ENCODE data around the gene ST3GAL4. TPM values are rescaled to one million over a fixed set of nuclear protein-coding genes. Genes with fewer than 3 reads are reported as not detected.
A peak's percentile ranks its signal among the peaks of the same experiment; 100 is the strongest.

ST3GAL4 gene
- total RNA-seq, 3 donors from 2014 or later = 17.6 to 36.2 (median 32.8) TPM

DNA sequence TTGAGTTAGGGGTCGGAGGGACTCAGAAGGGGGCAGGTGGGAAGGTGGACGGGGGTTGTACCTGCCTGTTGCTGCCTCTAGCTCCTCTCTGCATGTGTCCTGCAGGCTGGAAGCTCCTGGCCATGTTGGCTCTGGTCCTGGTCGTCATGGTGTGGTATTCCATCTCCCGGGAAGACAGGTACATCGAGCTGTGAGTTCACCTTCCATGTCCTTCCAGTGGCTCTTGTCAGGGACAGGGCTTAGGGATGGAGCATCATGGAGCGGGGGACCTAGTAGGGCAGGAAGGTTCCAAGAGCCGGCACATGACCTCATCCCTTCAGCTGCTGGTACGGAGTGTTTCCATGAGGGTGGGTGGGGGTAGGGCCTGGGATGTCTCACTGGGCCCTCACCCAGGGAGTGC is 50.9 kb downstream of the ST3GAL4 start:
- no peak overlapping the region for H3K4me3 ChIP-seq
- H3K9me3 ChIP-seq = no peaks in the 10 kb centered on the region
- DNase-seq (ENCODE audit: low spot score in 2 of 2) = no peak
- no peak for TF ChIP-seq POLR2AphosphoS5 (IDR thresholded peaks at IDR 0.05)
- no peaks in the 10 kb centered on the region for H3K4me1 ChIP-seq
- intact Hi-C loops (cut with DNase I; ENCODE audit: low total_unique reads) = no loop called here
- no peaks in the 10 kb centered on the region for H3K36me3 ChIP-seq
- H3K27ac ChIP-seq = peak overlapping the region; percentile 33 to 61
- H3K27me3 ChIP-seq = no peaks in the 10 kb centered on the region

- intact Hi-C loops (cut with DNase I; ENCODE audit: low total_unique reads) = no loop called here
- TF ChIP-seq POLR2AphosphoS5 (IDR thresholded peaks at IDR 0.05) = no peak
- Histone ChIP-seq H3K27me3 (no peaks in the 10 kb centered on the region), H3K27ac (peak overlapping the region in 1 of 2 donors; percentile 33), H3K4me1 (no peaks in the 10 kb centered on the region), H3K36me3 (no peaks in the 10 kb centered on the region), H3K9me3 (no peaks in the 10 kb centered on the region), H3K4me3 (no peak overlapping the region)
- DNase-seq (ENCODE audit: low spot score in 2 of 2) = no peak
Observed at GRCh38 chr11:126407101-126407521, 51.6 kb downstream of the ST3GAL4 start.

GRCh38 chr11:126407682-126408288 is 52.3 kb downstream of the ST3GAL4 start:
- Histone ChIP-seq H3K36me3 (no peaks in the 10 kb centered on the region), H3K27ac (no peak overlapping the region), H3K4me1 (no peaks in the 10 kb centered on the region), H3K27me3 (no peaks in the 10 kb centered on the region), H3K9me3 (no peaks in the 10 kb centered on the region), H3K4me3 (no peak overlapping the region)
- TF ChIP-seq POLR2AphosphoS5 (IDR thresholded peaks at IDR 0.05) = no peak
- TF ChIP-seq CTCF (IDR thresholded peaks at IDR 0.05) = no peak
- TF ChIP-seq POLR2A (IDR thresholded peaks at IDR 0.05) = no peak
- DNase-seq (ENCODE audit: low spot score in 2 of 2) = no peak
- intact Hi-C loops (cut with DNase I; ENCODE audit: low total_unique reads) = no loop called here

- H3K27ac ChIP-seq = no peak overlapping the region
- H3K9me3 ChIP-seq = no peaks in the 10 kb centered on the region
- intact Hi-C loops (cut with DNase I; ENCODE audit: low total_unique reads) = no loop called here
- no peak overlapping the region for H3K4me3 ChIP-seq
- DNase-seq (ENCODE audit: low spot score in 2 of 2) = no peak
- H3K27me3 ChIP-seq = no peaks in the 10 kb centered on the region
- H3K4me1 ChIP-seq = no peaks in the 10 kb centered on the region
- no peaks in the 10 kb centered on the region for H3K36me3 ChIP-seq
- no peak for TF ChIP-seq POLR2A (IDR thresholded peaks at IDR 0.05)
- no peak for TF ChIP-seq CTCF (IDR thresholded peaks at IDR 0.05)
- no peak for TF ChIP-seq POLR2AphosphoS5 (IDR thresholded peaks at IDR 0.05)
Observed at GRCh38 chr11:126408496-126408895, 53.0 kb downstream of the ST3GAL4 start.

DNA sequence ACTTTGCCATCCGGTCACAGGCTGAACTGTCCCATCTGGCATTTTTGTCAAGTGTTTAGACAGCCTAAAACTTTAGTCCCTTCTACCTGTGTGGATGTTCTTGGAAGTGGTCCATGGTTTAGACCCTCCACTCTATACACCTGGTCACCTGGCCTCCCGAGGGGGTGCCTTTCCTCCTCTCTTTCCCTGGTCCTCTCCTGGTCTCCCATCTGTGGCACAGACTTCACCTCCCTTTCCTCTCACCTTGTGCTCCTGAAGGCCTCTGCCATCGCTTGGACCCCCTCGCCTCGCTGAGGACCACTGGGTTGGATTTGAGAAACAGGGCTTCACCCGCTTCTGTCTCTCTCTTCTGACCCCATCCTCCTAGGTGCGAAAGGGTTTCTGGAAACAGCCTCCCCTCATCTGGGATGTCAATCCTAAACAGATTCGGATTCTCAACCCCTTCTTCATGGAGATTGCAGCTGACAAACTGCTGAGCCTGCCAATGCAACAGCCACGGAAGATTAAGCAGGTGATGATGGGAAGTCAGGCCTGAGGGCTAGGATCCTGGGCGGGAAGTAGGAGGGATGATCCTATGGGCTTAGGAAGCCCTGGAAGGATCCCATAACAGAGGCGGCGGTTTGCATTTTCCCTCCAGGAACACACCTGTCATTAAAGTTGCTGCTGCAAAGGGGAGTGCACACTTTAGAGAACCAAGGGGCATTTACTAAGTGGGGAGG is 53.6 kb downstream of the ST3GAL4 start:
- H3K4me3 ChIP-seq = no peak overlapping the region
- intact Hi-C loops (cut with DNase I; ENCODE audit: low total_unique reads) = no loop called here
- DNase-seq (ENCODE audit: low spot score in 2 of 2) = no peak
- H3K9me3 ChIP-seq = no peaks in the 10 kb centered on the region
- peak overlapping the region in 1 of 2 donors; percentile 11 for H3K27ac ChIP-seq
- H3K4me1 ChIP-seq = no peaks in the 10 kb centered on the region
- TF ChIP-seq CTCF (IDR thresholded peaks at IDR 0.05) = no peak
- TF ChIP-seq POLR2AphosphoS5 (IDR thresholded peaks at IDR 0.05) = no peak
- no peak for TF ChIP-seq POLR2A (IDR thresholded peaks at IDR 0.05)
- no peaks in the 10 kb centered on the region for H3K27me3 ChIP-seq
- no peaks in the 10 kb centered on the region for H3K36me3 ChIP-seq

GRCh38 chr11:126409620-126409985 is 54.1 kb downstream of the ST3GAL4 start:
- no peak overlapping the region for H3K4me3 ChIP-seq
- H3K4me1 ChIP-seq = no peaks in the 10 kb centered on the region
- intact Hi-C loops (cut with DNase I; ENCODE audit: low total_unique reads) = no loop called here
- H3K9me3 ChIP-seq = no peaks in the 10 kb centered on the region
- no peak overlapping the region for H3K27ac ChIP-seq
- no peak for TF ChIP-seq POLR2A (IDR thresholded peaks at IDR 0.05)
- no peak for TF ChIP-seq CTCF (IDR thresholded peaks at IDR 0.05)
- TF ChIP-seq POLR2AphosphoS5 (IDR thresholded peaks at IDR 0.05) = no peak
- DNase-seq (ENCODE audit: low spot score in 2 of 2) = no peak
- H3K36me3 ChIP-seq = no peaks in the 10 kb centered on the region
- no peaks in the 10 kb centered on the region for H3K27me3 ChIP-seq
